Cardiac fibroblast (primary cell): ENCODE measurements around the gene TRPM3.

Experiments used
- DNase-seq, 2 donors: peaks; one replicate each; pipeline versions ENCODE4 v3.0.0 to v3.0.0-alpha.2; 2010; ENCODE audit warnings: low read depth in 2 of 2
- H3K4me3 ChIP-seq, 2 donors: replicated peaks in 1 of 2; 1 replicate in 1 of 2; 2 replicates in 1 of 2; pipeline ENCODE4 v1.5.1; 2011; ENCODE audit warnings: low read depth in 2 of 2, low read length in 2 of 2, mild to moderate bottlenecking in 2 of 2, moderate library complexity in 1 of 2
- CTCF ChIP-seq: IDR thresholded peaks from one replicate; pipeline ENCODE4 v1.5.1; 2011; ENCODE audit warnings: low read depth, mild to moderate bottlenecking, low read length, inconsistent platforms

The TRPM3 gene

GRCh38 chr9:71106992-71107391, 14.4 kb downstream of the TRPM3 start:
- DNase-seq, result no peak
- H3K4me3 ChIP-seq, result no peak overlapping the region
- no peak for TF ChIP-seq CTCF

GRCh38 chr9:71105192-71105591, 16.2 kb downstream of the TRPM3 start:
- DNase-seq, result no peak
- no peak for TF ChIP-seq CTCF
- no peak overlapping the region for H3K4me3 ChIP-seq

GRCh38 chr9:71098801-71099200, 22.6 kb downstream of the TRPM3 start:
- TF ChIP-seq CTCF, result no peak
- H3K4me3 ChIP-seq, result no peak overlapping the region
- DNase-seq, result no peak

- TF ChIP-seq CTCF, result no peak
- H3K4me3 ChIP-seq, result no peak overlapping the region
- DNase-seq, result no peak
Measured at GRCh38 chr9:71097671-71098070, 23.8 kb downstream of the TRPM3 start.

GRCh38 chr9:71096421-71097108, 24.9 kb downstream of the TRPM3 start:
- no peak for TF ChIP-seq CTCF

GRCh38 chr9:71094708-71095251, 26.6 kb downstream of the TRPM3 start:
- no peak for TF ChIP-seq CTCF
- DNase-seq, result no peak
- no peak overlapping the region for H3K4me3 ChIP-seq

More at GRCh38 chr9:71096421-71097108, 24.9 kb downstream of the TRPM3 start:
- H3K4me3 ChIP-seq, result no peak overlapping the region
- DNase-seq, result no peak
